OCI-LY1 (cell line): ENCODE results near the gene TFF3.

Source experiments
- H2AFZ ChIP-seq: fragments of 200-600 bp; sonication (generic), shearing (Covaris generic); 2 replicates; pipeline ENCODE4 v1.6.0; 2014; ENCODE audit warnings: antibody characterized with exemption, mild to moderate bottlenecking, low read length
- H3F3A ChIP-seq: fragments of 200-600 bp; sonication (generic), shearing (Covaris generic); 2 replicates; pipeline ENCODE4 v1.6.0; 2014; ENCODE audit warnings: mild to moderate bottlenecking, antibody characterized with exemption, low read length, moderate library complexity; ENCODE audit not compliant: insufficient read depth
- H3K27ac ChIP-seq: fragments of 200-600 bp; sonication (generic); 2 replicates; pipeline ENCODE4 v1.5.1; 2014; ENCODE audit warnings: low read length, mixed run types, mild to moderate bottlenecking, low read depth; ENCODE audit not compliant: poor library complexity, severe bottlenecking
- H3K27me3 ChIP-seq: fragments of 200-600 bp; sonication (generic); 2 replicates; pipeline ENCODE4 v1.6.0; 2014; ENCODE audit warnings: antibody characterized with exemption, mild to moderate bottlenecking, low read length, moderate library complexity; ENCODE audit not compliant: insufficient read depth
- H3K36me3 ChIP-seq: fragments of 200-600 bp; sonication (generic); 2 replicates; pipeline ENCODE4 v1.6.1; 2014; ENCODE audit warnings: mild to moderate bottlenecking, antibody characterized with exemption, low read length, moderate library complexity, mixed read lengths; ENCODE audit not compliant: insufficient read depth
- H3K4me1 ChIP-seq: fragments of 200-600 bp; sonication (generic); 2 replicates; pipeline ENCODE4 v1.5.1; 2014; ENCODE audit warnings: mild to moderate bottlenecking, low read length, moderate library complexity; ENCODE audit not compliant: insufficient read depth, severe bottlenecking
- H3K4me2 ChIP-seq: fragments of 200-600 bp; sonication (generic), shearing (Covaris generic); 2 replicates; pipeline ENCODE4 v1.6.1; 2014; ENCODE audit warnings: low read length
- H3K4me3 ChIP-seq: fragments of 200-600 bp; sonication (generic); 2 replicates; pipeline ENCODE4 v1.5.1; 2014; ENCODE audit warnings: low read length, low read depth, mild to moderate bottlenecking, mixed read lengths; ENCODE audit not compliant: poor library complexity, severe bottlenecking
- H3K79me2 ChIP-seq: fragments of 200-600 bp; shearing (Covaris generic); 2 replicates; pipeline ENCODE4 v1.6.1; 2016; ENCODE audit warnings: mixed run types, low read length, mixed read lengths; ENCODE audit not compliant: insufficient read depth
- H3K9ac ChIP-seq: fragments of 200-600 bp; sonication (generic), shearing (Covaris generic); 2 replicates; pipeline ENCODE4 v1.6.1; 2014; ENCODE audit warnings: mild to moderate bottlenecking, low read length, mixed read lengths
- H3K9me2 ChIP-seq: fragments of 200-600 bp; sonication (generic), shearing (Covaris generic); 2 replicates; pipeline ENCODE4 v1.6.1; 2014; ENCODE audit warnings: low read depth, mild to moderate bottlenecking, low read length, mixed read lengths
- H3K9me3 ChIP-seq: fragments of 200-600 bp; shearing (Covaris generic); 2 replicates; pipeline ENCODE4 v1.6.1; 2014; ENCODE audit warnings: low read length, mixed read lengths
- H4K20me1 ChIP-seq: fragments of 200-600 bp; sonication (generic), shearing (Covaris generic); 2 replicates; pipeline ENCODE4 v1.6.0; 2016; ENCODE audit warnings: mild to moderate bottlenecking, low read length; ENCODE audit not compliant: insufficient read depth
- CTCF ChIP-seq: fragments of 200-600 bp; sonication (generic), shearing (Covaris generic); IDR thresholded peaks from 2 replicates; pipeline ENCODE4 v1.5.1; 2017; ENCODE audit warnings: mild to moderate bottlenecking, antibody characterized with exemption, low read length, moderate library complexity, mixed read lengths
- EZH2 ChIP-seq: fragments of 200-600 bp; sonication (generic), shearing (Covaris generic); IDR thresholded peaks from 2 replicates; pipeline ENCODE4 v1.8.0; 2017; ENCODE audit warnings: borderline replicate concordance, mixed run types, mild to moderate bottlenecking, antibody characterized with exemption, low read length, moderate library complexity, mixed read lengths

Gene TFF3

DNA sequence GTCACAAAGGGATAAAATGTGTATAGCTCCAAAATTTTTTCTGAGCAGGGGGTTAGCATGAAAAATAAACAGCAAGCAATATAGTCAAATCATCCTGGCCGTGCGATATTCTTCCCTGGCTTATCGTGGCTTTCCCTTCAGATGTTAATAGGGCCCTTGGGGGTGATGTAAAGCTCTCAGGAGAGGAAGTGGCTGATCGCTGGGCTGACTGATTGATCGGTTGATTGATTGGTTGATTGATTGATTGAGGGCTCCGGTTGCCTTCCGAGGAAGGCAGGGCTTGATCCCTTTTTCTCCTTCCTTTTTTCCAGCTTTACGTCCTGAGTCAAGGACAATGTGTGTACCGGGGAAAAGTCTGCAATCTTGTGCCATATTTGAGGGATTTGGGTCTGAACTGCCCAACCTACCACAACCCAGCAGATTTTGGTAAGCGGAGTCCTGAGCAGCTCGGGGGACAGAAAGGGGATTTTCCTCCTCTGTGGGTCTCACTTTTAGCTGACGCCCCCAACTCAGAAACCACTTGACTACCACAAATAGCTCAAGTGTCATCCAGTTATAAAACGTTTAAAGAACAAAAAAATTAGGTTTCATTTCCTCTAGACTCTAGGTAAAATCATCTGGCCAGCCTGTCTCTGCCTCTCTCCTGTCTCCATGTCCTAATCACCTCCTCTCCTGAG, 29.5 kb downstream of the TFF3 start:
- Histone ChIP-seq H3K36me3 (no peaks in the 10 kb centered on the region; the same call in 1 of the 2 replicates), H3K27ac (no peak overlapping the region), H2AFZ (no peak overlapping the region)

GRCh38 chr21:42282715-42283114, 32.5 kb downstream of the TFF3 start:
- H2AFZ ChIP-seq: no peak overlapping the region
- no peak overlapping the region for H3K27ac ChIP-seq
- peaks cover 12% of the 10 kb centered on the region for H3K4me1 ChIP-seq
- H3K36me3 ChIP-seq: no peaks in the 10 kb centered on the region
- peaks cover 11% of the 10 kb centered on the region for H3K27me3 ChIP-seq
- no peaks in the 10 kb centered on the region for H3K9me3 ChIP-seq
- H3K9ac ChIP-seq: no peak overlapping the region
- no peaks in the 10 kb centered on the region for H3F3A ChIP-seq
- H4K20me1 ChIP-seq: no peaks in the 10 kb centered on the region
- H3K9me2 ChIP-seq: no peaks in the 10 kb centered on the region
- no peaks in the 10 kb centered on the region for H3K79me2 ChIP-seq
- H3K4me3 ChIP-seq: no peak overlapping the region
- TF ChIP-seq EZH2: no peak
- TF ChIP-seq CTCF: no peak
- no peak overlapping the region for H3K4me2 ChIP-seq

More for the DNA sequence above, 29.5 kb downstream of the TFF3 start:
- Histone ChIP-seq H4K20me1 (no peaks in the 10 kb centered on the region), H3K9ac (no peak overlapping the region), H3K4me1 (peaks cover 12% of the 10 kb centered on the region), H3K4me3 (no peak overlapping the region), H3K79me2 (no peaks in the 10 kb centered on the region), H3K4me2 (no peak overlapping the region), H3F3A (no peaks in the 10 kb centered on the region), H3K27me3 (peaks cover 18% of the 10 kb centered on the region), H3K9me2 (no peaks in the 10 kb centered on the region), H3K9me3 (0 out of 2 replicates have a peak, but pooled peaks cover 6% of the 10 kb centered on the region)
- TF ChIP-seq CTCF: no peak
- TF ChIP-seq EZH2: no peak

DNA sequence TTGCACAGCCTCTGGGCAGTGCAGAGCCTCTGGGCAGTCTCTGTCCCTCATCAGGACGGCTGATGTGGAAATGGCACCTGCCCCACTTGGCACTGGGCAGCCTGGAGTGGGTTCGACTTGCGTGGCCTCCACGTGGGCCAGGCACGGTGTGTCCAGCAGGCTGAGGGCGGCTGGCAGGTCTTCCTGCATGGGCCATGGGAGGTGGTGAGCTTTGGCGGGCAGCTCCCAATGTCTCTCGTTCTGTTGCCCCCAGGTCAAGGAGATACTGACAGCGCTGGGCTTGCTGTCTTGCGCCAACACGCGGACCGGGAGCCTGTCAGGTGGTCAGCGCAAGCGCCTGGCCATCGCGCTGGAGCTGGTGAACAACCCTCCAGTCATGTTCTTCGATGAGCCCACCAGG, 33.2 kb downstream of the TFF3 start:
- no peak overlapping the region for H3K4me2 ChIP-seq
- H3K9me3 ChIP-seq: no peaks in the 10 kb centered on the region
- no peak for TF ChIP-seq EZH2
- no peak for TF ChIP-seq CTCF
- no peaks in the 10 kb centered on the region for H3K36me3 ChIP-seq
- H4K20me1 ChIP-seq: no peaks in the 10 kb centered on the region
- H3K79me2 ChIP-seq: no peaks in the 10 kb centered on the region
- no peak overlapping the region for H3K9ac ChIP-seq
- H3F3A ChIP-seq: no peaks in the 10 kb centered on the region
- no peak overlapping the region for H2AFZ ChIP-seq
- peaks cover 12% of the 10 kb centered on the region for H3K27me3 ChIP-seq
- H3K4me3 ChIP-seq: no peak overlapping the region
- H3K4me1 ChIP-seq: peaks cover 12% of the 10 kb centered on the region
- no peak overlapping the region for H3K27ac ChIP-seq
- H3K9me2 ChIP-seq: no peaks in the 10 kb centered on the region
